Measurements from ENCODE around the gene GZMA.

GZMA gene

DNA sequence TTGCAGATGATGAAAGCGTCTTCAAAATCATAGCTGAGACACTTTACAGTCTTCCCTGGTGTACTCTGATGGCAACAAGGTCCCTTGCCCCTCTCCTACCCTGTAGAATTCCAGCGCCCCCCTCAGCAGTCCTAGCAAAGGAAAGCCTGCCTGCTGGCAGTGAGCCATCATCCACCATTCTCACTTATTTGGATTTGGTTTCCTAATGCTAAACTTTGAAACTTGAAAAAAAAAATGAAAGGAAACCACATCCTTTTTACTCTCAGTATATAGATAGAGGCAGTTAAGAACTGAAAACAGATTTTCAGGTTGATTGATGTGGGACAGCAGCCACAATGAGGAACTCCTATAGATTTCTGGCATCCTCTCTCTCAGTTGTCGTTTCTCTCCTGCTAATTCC is at the start of gene GZMA:
TSS of gene GZMA (plus strand) at position 299 of the 400 bp plus-strand sequence. CDS start at position 336, 37 bp downstream.
- H3K36me3 ChIP-seq (ENCODE audit: insufficient read depth, low read length): no peaks in the 10 kb centered on the region
- H3K27ac ChIP-seq (ENCODE audit: low read length): peak within 1 kb of the TSS; percentile 83
- peak; percentile 74 for DNase-seq
- peak; percentile 89 for ATAC-seq (ENCODE audit: insufficient read depth, low read depth)
- TF ChIP-seq EZH2 (IDR thresholded peaks at IDR 0.05; ENCODE audit: borderline replicate concordance, low read depth, low read length, severe bottlenecking): no peak
- TF ChIP-seq, protein P1, sequence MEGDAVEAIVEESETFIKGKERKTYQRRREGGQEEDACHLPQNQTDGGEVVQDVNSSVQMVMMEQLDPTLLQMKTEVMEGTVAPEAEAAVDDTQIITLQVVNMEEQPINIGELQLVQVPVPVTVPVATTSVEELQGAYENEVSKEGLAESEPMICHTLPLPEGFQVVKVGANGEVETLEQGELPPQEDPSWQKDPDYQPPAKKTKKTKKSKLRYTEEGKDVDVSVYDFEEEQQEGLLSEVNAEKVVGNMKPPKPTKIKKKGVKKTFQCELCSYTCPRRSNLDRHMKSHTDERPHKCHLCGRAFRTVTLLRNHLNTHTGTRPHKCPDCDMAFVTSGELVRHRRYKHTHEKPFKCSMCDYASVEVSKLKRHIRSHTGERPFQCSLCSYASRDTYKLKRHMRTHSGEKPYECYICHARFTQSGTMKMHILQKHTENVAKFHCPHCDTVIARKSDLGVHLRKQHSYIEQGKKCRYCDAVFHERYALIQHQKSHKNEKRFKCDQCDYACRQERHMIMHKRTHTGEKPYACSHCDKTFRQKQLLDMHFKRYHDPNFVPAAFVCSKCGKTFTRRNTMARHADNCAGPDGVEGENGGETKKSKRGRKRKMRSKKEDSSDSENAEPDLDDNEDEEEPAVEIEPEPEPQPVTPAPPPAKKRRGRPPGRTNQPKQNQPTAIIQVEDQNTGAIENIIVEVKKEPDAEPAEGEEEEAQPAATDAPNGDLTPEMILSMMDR (IDR thresholded peaks at IDR 0.05; ENCODE audit: borderline replicate concordance, extremely low read depth, low read length, poor library complexity, severe bottlenecking): peak; percentile 46
- no peak within 1 kb of the TSS for H2AFZ ChIP-seq (ENCODE audit: low read depth, low read length)
- no peaks in the 10 kb centered on the region for H3K79me2 ChIP-seq (ENCODE audit: insufficient read depth, low read length)
- peaks cover 46% of the 10 kb centered on the region for H3K4me1 ChIP-seq (ENCODE audit: insufficient read depth, low read length)
- H4K20me1 ChIP-seq (ENCODE audit: insufficient read depth, low read length): no peaks in the 10 kb centered on the region
- H3K9ac ChIP-seq (ENCODE audit: low read depth, low read length): peak within 1 kb of the TSS; percentile 38
- peak within 1 kb of the TSS in 1 of 2 experiments; percentile 50; a peak in 2 of 4 replicates for H3K4me3 ChIP-seq (ENCODE audit: low read depth in 1 of 2, low read length in 2 of 2)
- H3K4me2 ChIP-seq (ENCODE audit: insufficient read depth, low read length): peak within 1 kb of the TSS; percentile 70
- H3K27me3 ChIP-seq (ENCODE audit: insufficient read depth, low read length, poor library complexity): no peaks in the 10 kb centered on the region
- no peaks in the 10 kb centered on the region for H3K9me3 ChIP-seq (ENCODE audit: insufficient read depth, low read length, severe bottlenecking)

GRCh38 chr5:55055183-55055582 is 47.3 kb upstream of the GZMA start:
- H3K79me2 ChIP-seq (ENCODE audit: insufficient read depth, low read length): no peaks in the 10 kb centered on the region
- H3K4me2 ChIP-seq (ENCODE audit: insufficient read depth, low read length): no peak overlapping the region
- no peaks in the 10 kb centered on the region for H4K20me1 ChIP-seq (ENCODE audit: insufficient read depth, low read length)
- H3K27me3 ChIP-seq (ENCODE audit: insufficient read depth, low read length, poor library complexity): no peaks in the 10 kb centered on the region
- peaks cover 11% of the 10 kb centered on the region for H3K9me3 ChIP-seq (ENCODE audit: insufficient read depth, low read length, severe bottlenecking)
- H3K36me3 ChIP-seq (ENCODE audit: insufficient read depth, low read length): no peaks in the 10 kb centered on the region
- H3K27ac ChIP-seq (ENCODE audit: low read length): no peak overlapping the region
- TF ChIP-seq, protein P1 (IDR thresholded peaks at IDR 0.05; ENCODE audit: borderline replicate concordance, extremely low read depth, low read length, poor library complexity, severe bottlenecking): no peak
- no peak for TF ChIP-seq EZH2 (IDR thresholded peaks at IDR 0.05; ENCODE audit: borderline replicate concordance, low read depth, low read length, severe bottlenecking)
- no peak for ATAC-seq (ENCODE audit: insufficient read depth, low read depth)
- DNase-seq: no peak
- no peaks in the 10 kb centered on the region for H3K4me1 ChIP-seq (ENCODE audit: insufficient read depth, low read length)
- no peak overlapping the region for H2AFZ ChIP-seq (ENCODE audit: low read depth, low read length)
- H3K9ac ChIP-seq (ENCODE audit: low read depth, low read length): no peak overlapping the region
- H3K4me3 ChIP-seq (ENCODE audit: low read depth in 1 of 2, low read length in 2 of 2): no peak overlapping the region

GRCh38 chr5:55062039-55062779 is 40.2 kb upstream of the GZMA start:
- H3K4me3 ChIP-seq (ENCODE audit: low read depth in 1 of 2, low read length in 2 of 2): no peak overlapping the region
- no peak overlapping the region for H3K9ac ChIP-seq (ENCODE audit: low read depth, low read length)
- DNase-seq: peak; percentile 52
- TF ChIP-seq, protein P1 (IDR thresholded peaks at IDR 0.05; ENCODE audit: borderline replicate concordance, extremely low read depth, low read length, poor library complexity, severe bottlenecking): no peak
- peak; percentile 96 for ATAC-seq (ENCODE audit: insufficient read depth, low read depth)
- no peaks in the 10 kb centered on the region for H3K79me2 ChIP-seq (ENCODE audit: insufficient read depth, low read length)
- no peak overlapping the region for H3K4me2 ChIP-seq (ENCODE audit: insufficient read depth, low read length)
- H3K27me3 ChIP-seq (ENCODE audit: insufficient read depth, low read length, poor library complexity): no peaks in the 10 kb centered on the region
- H2AFZ ChIP-seq (ENCODE audit: low read depth, low read length): no peak overlapping the region
- H3K27ac ChIP-seq (ENCODE audit: low read length): no peak overlapping the region
- no peaks in the 10 kb centered on the region for H3K36me3 ChIP-seq (ENCODE audit: insufficient read depth, low read length)
- peaks cover 16% of the 10 kb centered on the region for H3K4me1 ChIP-seq (ENCODE audit: insufficient read depth, low read length)
- H3K9me3 ChIP-seq (ENCODE audit: insufficient read depth, low read length, severe bottlenecking): no peaks in the 10 kb centered on the region
- H4K20me1 ChIP-seq (ENCODE audit: insufficient read depth, low read length): no peaks in the 10 kb centered on the region
